ENCODE measurements around the gene NAXD.

Gene NAXD

DNA sequence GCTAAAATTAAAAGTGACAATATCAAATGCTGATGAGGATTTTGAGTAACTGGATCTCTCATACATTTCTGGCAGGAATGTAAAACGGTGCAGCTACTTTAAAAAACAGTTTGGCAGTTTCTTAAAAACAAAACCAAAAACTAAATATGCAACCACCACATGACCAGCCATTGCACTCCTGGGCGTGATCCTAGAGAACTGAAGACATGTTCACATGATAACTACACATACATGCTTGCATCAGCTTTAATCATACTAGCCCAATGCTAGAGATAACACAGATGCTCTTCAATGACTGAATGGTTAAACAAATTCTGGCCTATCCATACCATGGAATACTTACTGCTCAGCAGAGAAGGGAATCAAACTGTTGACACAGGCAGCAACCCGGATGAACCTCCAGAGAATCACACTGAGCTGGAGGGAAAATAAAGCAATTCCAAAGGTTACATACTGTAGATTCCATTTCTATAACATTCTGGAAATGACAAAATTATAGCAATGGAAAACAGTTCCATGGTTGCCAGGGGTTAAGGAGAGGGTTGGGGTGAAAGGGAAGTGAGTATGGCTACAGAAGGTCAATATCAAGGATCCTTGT is 25.5 kb upstream of the NAXD start:
- Histone ChIP-seq H3K4me3 (ENCODE audit: low read depth, low read length) (no peak overlapping the region), H3K36me3 (replicated peaks) (no peaks in the 10 kb centered on the region), H3K27ac (no peak overlapping the region), H3K27me3 (replicated peaks) (no peaks in the 10 kb centered on the region)
- in situ Hi-C loops (cut with HindIII; ENCODE audit: low pct_ligation_motif_present, low sequenced_read_pairs): no loop called here
- no peak for DNase-seq
- no peak for TF ChIP-seq CTCF (IDR thresholded peaks at IDR 0.05; ENCODE audit: low read depth, low read length, missing control alignments)

DNA sequence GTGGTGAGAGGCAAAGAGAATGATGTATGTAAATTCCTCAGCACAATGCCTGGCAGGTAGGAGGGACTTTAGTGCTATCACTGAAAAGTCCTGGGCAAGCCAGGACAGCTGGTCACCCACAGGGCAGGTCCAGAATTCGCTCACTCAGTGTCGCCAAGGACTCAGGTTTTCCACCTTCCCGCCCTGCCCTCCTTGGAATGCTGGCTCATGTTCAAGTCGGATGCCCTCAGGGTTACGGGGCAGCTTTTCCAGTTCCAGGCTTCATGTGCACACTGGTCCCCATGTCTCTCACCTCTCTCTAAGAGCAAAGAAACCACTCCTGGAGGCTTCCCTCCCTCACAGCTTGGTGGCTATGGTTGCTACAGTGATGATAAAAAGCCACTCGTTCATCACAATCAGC is 24.8 kb upstream of the NAXD start:
- in situ Hi-C loops (cut with HindIII; ENCODE audit: low pct_ligation_motif_present, low sequenced_read_pairs): no loop called here
- Histone ChIP-seq H3K27me3 (replicated peaks) (no peaks in the 10 kb centered on the region), H3K36me3 (replicated peaks) (no peaks in the 10 kb centered on the region), H3K4me3 (ENCODE audit: low read depth, low read length) (no peak overlapping the region), H3K27ac (no peak overlapping the region)
- TF ChIP-seq CTCF (IDR thresholded peaks at IDR 0.05; ENCODE audit: low read depth, low read length, missing control alignments): no peak
- no peak for DNase-seq

DNA sequence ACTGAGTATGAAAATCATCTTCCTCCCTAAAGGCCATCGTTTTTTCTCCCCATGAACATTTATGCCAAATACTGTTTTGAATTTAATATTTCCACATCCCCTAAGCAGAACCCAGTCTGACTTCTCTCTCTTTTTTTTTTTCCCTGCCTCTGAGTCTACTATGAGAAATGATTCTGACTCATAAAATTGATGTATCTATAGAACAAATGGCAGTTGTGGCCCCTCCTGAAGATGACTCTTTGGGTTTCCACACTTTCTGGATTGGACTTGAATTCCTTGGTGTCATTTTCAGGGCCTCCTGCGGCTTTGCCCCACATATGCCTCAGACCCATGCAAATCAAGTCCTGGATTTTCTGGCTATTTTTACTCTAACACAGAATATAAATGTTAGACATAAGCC is 22.7 kb upstream of the NAXD start:
- no peaks in the 10 kb centered on the region for H3K36me3 ChIP-seq (replicated peaks)
- H3K4me3 ChIP-seq (ENCODE audit: low read depth, low read length): no peak overlapping the region
- TF ChIP-seq CTCF (IDR thresholded peaks at IDR 0.05; ENCODE audit: low read depth, low read length, missing control alignments): no peak
- H3K27ac ChIP-seq: no peak overlapping the region
- in situ Hi-C loops (cut with HindIII; ENCODE audit: low pct_ligation_motif_present, low sequenced_read_pairs): no loop called here
- H3K27me3 ChIP-seq (replicated peaks): no peaks in the 10 kb centered on the region
- no peak for DNase-seq

DNA sequence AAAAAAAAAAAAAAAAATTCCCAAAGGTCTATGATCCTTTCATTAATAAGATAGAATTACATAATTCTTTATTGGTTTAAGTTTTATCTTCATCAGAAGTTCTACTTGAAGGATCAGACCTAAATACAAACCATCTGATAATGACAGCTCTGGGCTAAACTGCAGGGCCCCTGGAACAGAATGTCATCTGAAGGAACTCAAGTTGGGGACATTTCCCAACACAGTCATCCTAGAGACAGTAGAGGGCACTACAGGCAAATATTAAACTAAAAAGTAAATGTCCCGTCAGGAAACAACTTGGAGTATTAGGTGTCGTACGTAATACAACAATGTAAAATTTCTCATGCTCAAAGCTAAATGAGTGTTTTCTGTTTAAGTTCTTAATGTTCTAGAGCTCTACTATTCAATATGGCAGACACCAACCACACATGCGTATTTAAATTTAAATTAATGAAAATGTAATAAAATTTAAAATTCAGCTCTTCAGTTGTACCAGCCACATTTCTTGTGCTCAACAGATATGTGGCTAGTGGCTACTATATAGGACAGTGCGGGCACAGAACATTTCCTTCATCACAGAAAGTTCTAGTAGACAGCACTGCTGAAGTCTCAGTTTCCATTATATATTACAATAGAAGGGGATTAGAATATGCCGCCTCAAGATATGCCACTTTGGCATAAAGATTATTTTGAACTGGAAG is 21.8 kb upstream of the NAXD start:
- DNase-seq: peak; percentile 27
- in situ Hi-C loops (cut with HindIII; ENCODE audit: low pct_ligation_motif_present, low sequenced_read_pairs): no loop called here
- no peak overlapping the region for H3K27ac ChIP-seq
- no peak overlapping the region for H3K4me3 ChIP-seq (ENCODE audit: low read depth, low read length)
- peak; percentile 68 for TF ChIP-seq CTCF (IDR thresholded peaks at IDR 0.05; ENCODE audit: low read depth, low read length, missing control alignments)
- H3K36me3 ChIP-seq (replicated peaks): no peaks in the 10 kb centered on the region
- no peaks in the 10 kb centered on the region for H3K27me3 ChIP-seq (replicated peaks)

DNA sequence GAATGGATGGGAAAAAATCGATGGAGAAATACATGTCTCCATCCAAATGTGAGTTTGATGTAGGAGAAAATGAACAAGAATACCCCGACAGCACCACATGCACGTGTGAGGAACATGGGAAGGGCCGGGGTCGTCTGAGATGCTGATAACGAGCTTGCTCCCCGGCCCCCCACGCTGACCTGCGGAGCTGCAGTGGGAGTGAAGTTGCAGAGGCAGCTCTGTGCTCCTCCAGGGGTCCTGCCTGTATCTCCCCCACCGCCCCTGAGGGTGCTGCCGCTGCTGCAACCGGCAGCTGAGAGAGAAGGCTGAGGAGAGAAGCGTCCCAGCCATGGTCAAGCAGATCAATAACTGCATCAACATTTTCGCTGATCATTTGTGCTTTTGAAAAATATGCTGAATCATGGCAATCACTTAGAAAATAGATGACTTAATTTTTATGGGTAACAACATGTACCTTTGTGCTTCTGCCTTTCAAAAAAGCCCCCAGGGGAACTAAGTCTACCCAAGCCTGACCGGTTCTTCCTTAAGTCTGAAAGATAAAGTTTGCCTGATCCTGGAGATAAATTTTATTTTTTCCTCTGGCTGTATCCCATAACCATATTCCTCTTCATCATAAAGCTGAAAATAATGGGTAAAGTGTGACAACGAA is 18.2 kb upstream of the NAXD start:
- TF ChIP-seq CTCF (IDR thresholded peaks at IDR 0.05; ENCODE audit: low read depth, low read length, missing control alignments): no peak
- DNase-seq: no peak

More for the DNA sequence above, 18.2 kb upstream of the NAXD start:
- H3K27ac ChIP-seq: no peak overlapping the region
- no peaks in the 10 kb centered on the region for H3K36me3 ChIP-seq (replicated peaks)
- H3K4me3 ChIP-seq (ENCODE audit: low read depth, low read length): no peak overlapping the region
- in situ Hi-C loops (cut with HindIII; ENCODE audit: low pct_ligation_motif_present, low sequenced_read_pairs): no loop called here
- no peaks in the 10 kb centered on the region for H3K27me3 ChIP-seq (replicated peaks)
